ENCODE data around the gene FXYD1. TPM values are rescaled to one million over a fixed set of nuclear protein-coding genes. Genes with fewer than 3 reads are reported as not detected.

The FXYD1 gene
- total and polyA plus RNA-seq, 2 of the 8 experiments (the other 6 are each of a cell fraction or from before 2014, with no cell fraction given) = 1.6 to 8.1 TPM

- Histone ChIP-seq H4K91ac (replicated peaks; ENCODE audit: insufficient read length, low read length) (no peak overlapping the region), H3K23ac (ENCODE audit: insufficient read length) (no peak overlapping the region), H3K14ac (ENCODE audit: insufficient read length) (no peak overlapping the region), H4K5ac (ENCODE audit: insufficient read length, low read depth, low read length) (peak overlapping the region; percentile 17), H2AK5ac (ENCODE audit: low read depth, low read length) (no peak overlapping the region), H3K4me3 (ENCODE audit: extremely low read depth in 1 of 4, insufficient read depth in 2 of 4, low read depth in 3 of 4, low read length in 4 of 4) (peak overlapping the region in 1 of 4 experiments; percentile 44; a peak in 2 of 8 replicates), H2BK20ac (ENCODE audit: low read length) (no peak overlapping the region), H4K8ac (ENCODE audit: extremely low read depth, insufficient read depth, low read length) (no peak overlapping the region), H3K18ac (ENCODE audit: extremely low read depth, low read length) (peak overlapping the region; percentile 51; the same call in 1 of the 2 replicates), H3K9me3 (ENCODE audit: insufficient read depth in 2 of 2, low read depth in 1 of 2, low read length in 1 of 2) (no peaks in the 10 kb centered on the region), H3K27me3 (replicated peaks in 1 of 4; ENCODE audit: control insufficient read depth in 3 of 4, extremely low read depth in 1 of 4, insufficient read depth in 3 of 4, low read length in 3 of 4) (peaks cover 0 to 3% (median under 1%) of the 10 kb centered on the region in 4 experiments; a peak in 3 of 7 replicates), H3K79me1 (ENCODE audit: low read depth, low read length) (no peaks in the 10 kb centered on the region), H2BK5ac (ENCODE audit: low read depth, low read length) (0 out of 2 replicates have a peak overlapping the region, but pooled peaks have one; percentile 44), H3K4me2 (ENCODE audit: insufficient read depth in 1 of 2, low read depth in 2 of 2, low read length in 2 of 2) (peak overlapping the region in 1 of 2 experiments; percentile 34; a peak in 3 of 4 replicates), H2AFZ (ENCODE audit: low read length) (no peak overlapping the region), H3K36me3 (ENCODE audit: control insufficient read depth in 2 of 4, insufficient read depth in 4 of 4, low read length in 3 of 4) (no peaks in the 10 kb centered on the region), H3K56ac (replicated peaks; ENCODE audit: insufficient read length, low read depth, low read length) (no peak overlapping the region), H4K20me1 (replicated peaks in 1 of 2; ENCODE audit: control insufficient read depth in 1 of 2, insufficient read depth in 2 of 2, low read length in 2 of 2) (no peaks in the 10 kb centered on the region), H2BK12ac (ENCODE audit: low read depth, low read length) (0 out of 2 replicates have a peak overlapping the region, but pooled peaks have one; percentile 3), H3K4me1 (replicated peaks in 1 of 4; ENCODE audit: control insufficient read depth in 3 of 4, insufficient read depth in 4 of 4, low read length in 3 of 4) (peaks cover 3 to 19% (median 13%) of the 10 kb centered on the region in 4 experiments; a peak in 6 of 7 replicates), H2BK15ac (ENCODE audit: low read length) (no peak overlapping the region), H3K79me2 (ENCODE audit: control insufficient read depth in 1 of 2, insufficient read depth in 2 of 2, low read length in 2 of 2) (no peaks in the 10 kb centered on the region), H3K9ac (replicated peaks in 1 of 4; ENCODE audit: extremely low read depth in 1 of 4, low read depth in 3 of 4, low read length in 3 of 4) (no peak overlapping the region), H3K27ac (ENCODE audit: low read depth, low read length) (no peak overlapping the region), H3K23me2 (ENCODE audit: low read depth, low read length) (peaks cover 4% of the 10 kb centered on the region), H3K4ac (replicated peaks; ENCODE audit: insufficient read length, low read depth, low read length) (no peak overlapping the region), H2BK120ac (replicated peaks; ENCODE audit: low read depth, low read length) (no peak overlapping the region)
- 1% methylated on average over 4 of the region's 7 CpGs; no CpG with 5 or more reads in 1 of the 2 experiments for WGBS, 2 experiments (ENCODE audit: extremely low coverage in 1 of 2, insufficient coverage in 1 of 2, insufficient read length in 1 of 2, insufficient replicate concordance in 2 of 2, low coverage in 1 of 2, low lambda C conversion rate in 2 of 2, missing lambda C conversion rate in 1 of 2)
- ChIA-PET POLR2A (ENCODE audit: partially characterized antibody) (interaction anchor here (0.9 to 2.8 kb wide), 18 partner anchors 8 to 164 kb away, joined by 3 to 9 read pairs (median 4); partner anchors contain the start of gene FXYD5), CTCF (ENCODE audit: partially characterized antibody) (interaction anchor here (0.6 to 10.2 kb wide), 49 partner anchors 8 to 726 kb away, joined by 3 to 154 read pairs (median 5); partner anchors contain the start of genes FXYD3, FXYD5 and HPN)
- FAIRE-seq (peak; percentile 13), DNase-seq (ENCODE audit: low read depth in 1 of 2, low spot score in 2 of 2) (peak in 1 of 2 experiments; percentile 96)
- TF ChIP-seq RAD21 (IDR thresholded peaks at IDR 0.05 in 1 of 2, conservative IDR thresholded peaks at IDR 0.05 in 1 of 2; ENCODE audit: low read depth in 2 of 2, low read length in 2 of 2) (peak; percentile 72 to 83), CTCF (IDR thresholded peaks at IDR 0.05; ENCODE audit: control extremely low read depth in 1 of 3, insufficient read depth in 1 of 3, low read depth in 1 of 3, low read length in 3 of 3) (peak; percentile 91 to 94 (median 94)), SIN3A (conservative IDR thresholded peaks at IDR 0.05 in 1 of 2, IDR thresholded peaks at IDR 0.05 in 1 of 2; ENCODE audit: low read depth in 1 of 2, low read length in 2 of 2) (peak; percentile 15 to 86; a peak in 1 of 4 replicates), CBX8 (IDR thresholded peaks at IDR 0.05; ENCODE audit: borderline replicate concordance, low read depth, low read length) (no peak), CREB1 (IDR thresholded peaks at IDR 0.05) (peak; percentile 36; the same call in 1 of the 2 replicates), SP1 (IDR thresholded peaks at IDR 0.05; ENCODE audit: low read depth, low read length) (0 out of 2 replicates have a peak, but pooled peaks have one; percentile 29), ATF2 (IDR thresholded peaks at IDR 0.05; ENCODE audit: low read length) (peak; percentile 82; the same call in 1 of the 2 replicates)
These were observed 3.2 kb upstream of the FXYD1 start for GRCh38 chr19:35135389-35135909.

Measured in H1 (cell line).